GM21786 (cell line): Measurements from ENCODE around the gene TIGIT.

Experiments
- ATAC-seq: cut with Tn5 transposase; IDR thresholded peaks from one replicate; pipeline ENCODE4 v1.9.1; 2021; ENCODE audit not compliant: unreplicated experiment

TIGIT gene

GRCh38 chr3:114308830-114309229 lies 15.0 kb downstream of the TIGIT start:
- ATAC-seq, result peak; percentile 89

- no peak for ATAC-seq
Measured at GRCh38 chr3:114310695-114311094, 16.9 kb downstream of the TIGIT start.

- ATAC-seq, result no peak
Measured at GRCh38 chr3:114313426-114313825, 19.6 kb downstream of the TIGIT start.

GRCh38 chr3:114314282-114314681 lies 20.5 kb downstream of the TIGIT start:
- ATAC-seq, result no peak

- ATAC-seq, result no peak
Measured at GRCh38 chr3:114318295-114318694, 24.5 kb downstream of the TIGIT start.

GRCh38 chr3:114319453-114319852 lies 25.6 kb downstream of the TIGIT start:
- ATAC-seq, result no peak

- no peak for ATAC-seq
Measured at GRCh38 chr3:114320246-114320645, 26.4 kb downstream of the TIGIT start.

GRCh38 chr3:114323546-114324254 lies 29.9 kb downstream of the TIGIT start:
- peak; percentile 83 for ATAC-seq

- no peak for ATAC-seq
Measured at GRCh38 chr3:114327665-114328064, 33.8 kb downstream of the TIGIT start.

GRCh38 chr3:114328345-114328744 lies 34.5 kb downstream of the TIGIT start:
- no peak for ATAC-seq

- no peak for ATAC-seq
Measured at GRCh38 chr3:114329823-114330222, 36.0 kb downstream of the TIGIT start.

GRCh38 chr3:114331007-114331406 lies 37.2 kb downstream of the TIGIT start:
- no peak for ATAC-seq

GRCh38 chr3:114331710-114332109 lies 37.9 kb downstream of the TIGIT start:
- ATAC-seq, result no peak

GRCh38 chr3:114332342-114333179 lies 38.7 kb downstream of the TIGIT start:
- peak; percentile 71 for ATAC-seq

GRCh38 chr3:114333180-114333922 lies 39.5 kb downstream of the TIGIT start:
- ATAC-seq, result no peak

GRCh38 chr3:114333923-114334240 lies 40.1 kb downstream of the TIGIT start:
- no peak for ATAC-seq

GRCh38 chr3:114336122-114336697 lies 42.4 kb downstream of the TIGIT start:
- no peak for ATAC-seq

GRCh38 chr3:114336857-114337256 lies 43.0 kb downstream of the TIGIT start:
- no peak for ATAC-seq

- no peak for ATAC-seq
Measured at GRCh38 chr3:114338651-114339357, 45.0 kb downstream of the TIGIT start.

GRCh38 chr3:114344492-114344891 lies 50.7 kb downstream of the TIGIT start:
- no peak for ATAC-seq

GRCh38 chr3:114350271-114350670 lies 56.4 kb downstream of the TIGIT start:
- ATAC-seq, result no peak
